Bronchial epithelial cell (primary cell): ENCODE data around the gene ZNF775. TPM values are rescaled to one million over a fixed set of nuclear protein-coding genes. Genes with fewer than 3 reads are reported as not detected.
A peak's percentile ranks its signal among the peaks of the same experiment; 100 is the strongest.

Experiments used
- DNase-seq: peaks from one replicate; pipeline ENCODE4 v3.0.0-alpha.2; 2010; ENCODE audit warnings: low read depth
- FAIRE-seq: peaks from 2 replicates; lab custom pipeline; 2011; peaks lifted over from hg19 to GRCh38; lab: Jason Lieb, UNC
- H3K27me3 ChIP-seq: 2 replicates; pipeline ENCODE4 v1.5.1; 2011; ENCODE audit warnings: low read length; ENCODE audit not compliant: control insufficient read depth, insufficient read depth
- H3K36me3 ChIP-seq: 2 replicates; pipeline ENCODE4 v1.5.1; 2011; ENCODE audit warnings: low read length; ENCODE audit not compliant: control insufficient read depth, insufficient read depth
- H3K4me3 ChIP-seq: 2 replicates; pipeline ENCODE4 v1.5.1; 2011; ENCODE audit warnings: mild to moderate bottlenecking, low read depth, low read length, control low read depth
- CTCF ChIP-seq: IDR thresholded peaks from 2 replicates; pipeline ENCODE4 v1.5.1; 2011; ENCODE audit warnings: mild to moderate bottlenecking, moderate library complexity, low read length, control low read depth, inconsistent platforms; ENCODE audit not compliant: insufficient read depth, severe bottlenecking
- total RNA-seq: library from RNA; depleted of rRNA; stranded (reverse); fragments of >200 nt; gene quantifications from 2 replicates; pipeline ENCODE4 v1.2.1, GENCODE V29; 2014

ZNF775 gene
- total RNA-seq, 1 donor from 2014 or later, result 3.2 TPM

DNA sequence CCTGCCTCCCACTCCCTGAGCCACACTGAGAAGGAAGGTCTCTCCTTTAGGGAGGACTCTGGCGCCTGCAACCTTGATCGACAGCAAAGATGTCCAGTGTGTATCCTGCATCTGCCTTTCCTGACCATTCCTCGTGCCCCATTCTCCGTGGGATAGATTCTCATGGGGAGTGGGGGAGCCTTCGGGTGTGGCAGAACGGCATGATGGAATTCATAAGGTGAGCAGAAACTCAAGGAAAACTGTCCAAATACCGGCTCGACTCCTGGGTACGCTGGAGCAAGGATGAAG lies 37.1 kb upstream of the ZNF775 start:
- Histone ChIP-seq H3K4me3 (no peak overlapping the region), H3K36me3 (no peaks in the 10 kb centered on the region), H3K27me3 (peaks cover 23% of the 10 kb centered on the region)
- FAIRE-seq (peak; percentile 13), DNase-seq (no peak)
- TF ChIP-seq CTCF, result no peak

- no peak for TF ChIP-seq CTCF
- Histone ChIP-seq H3K27me3 (peaks cover 23% of the 10 kb centered on the region), H3K36me3 (no peaks in the 10 kb centered on the region), H3K4me3 (no peak overlapping the region)
- FAIRE-seq, result no peak
- no peak for DNase-seq
Measured at GRCh38 chr7:150343225-150343624, 35.9 kb upstream of the ZNF775 start.

- DNase-seq, result no peak
Measured at GRCh38 chr7:150344299-150344698, 34.8 kb upstream of the ZNF775 start.

DNA sequence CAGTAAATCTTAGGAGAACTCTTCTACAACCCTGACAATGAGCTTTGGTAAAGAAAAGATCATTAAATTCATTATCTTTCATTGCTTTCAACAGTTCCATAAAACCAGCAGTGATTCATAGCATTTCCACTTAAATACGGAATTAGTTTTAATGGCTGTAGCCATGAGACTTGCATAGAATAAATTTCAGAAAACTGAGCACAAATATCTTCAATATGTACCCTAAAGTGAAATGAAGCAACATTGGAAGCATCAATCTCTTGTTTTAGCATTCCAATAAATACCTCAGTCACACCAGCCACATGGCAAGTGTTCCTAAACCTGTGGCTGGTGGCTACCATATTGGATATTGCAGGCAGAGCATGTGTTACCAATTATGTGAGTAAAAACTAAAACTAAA lies 34.1 kb upstream of the ZNF775 start:
- DNase-seq (no peak), FAIRE-seq (no peak)
- Histone ChIP-seq H3K27me3 (peaks cover 23% of the 10 kb centered on the region), H3K4me3 (no peak overlapping the region), H3K36me3 (no peaks in the 10 kb centered on the region)
- no peak for TF ChIP-seq CTCF

More at GRCh38 chr7:150344299-150344698, 34.8 kb upstream of the ZNF775 start:
- Histone ChIP-seq H3K36me3 (no peaks in the 10 kb centered on the region), H3K4me3 (no peak overlapping the region), H3K27me3 (peaks cover 23% of the 10 kb centered on the region)
- FAIRE-seq, result no peak
- no peak for TF ChIP-seq CTCF

GRCh38 chr7:150346922-150347321 lies 32.2 kb upstream of the ZNF775 start:
- H3K27me3 ChIP-seq, result peaks cover 13% of the 10 kb centered on the region
- no peak for FAIRE-seq
- no peaks in the 10 kb centered on the region for H3K36me3 ChIP-seq
- DNase-seq, result no peak
- TF ChIP-seq CTCF, result no peak
- H3K4me3 ChIP-seq, result no peak overlapping the region

- FAIRE-seq (no peak), DNase-seq (no peak)
- H3K4me3 ChIP-seq, result no peak overlapping the region
- H3K27me3 ChIP-seq, result no peaks in the 10 kb centered on the region
- TF ChIP-seq CTCF, result no peak
- no peaks in the 10 kb centered on the region for H3K36me3 ChIP-seq
Measured at GRCh38 chr7:150351587-150352194, 27.4 kb upstream of the ZNF775 start.
